HG02981 (cell line): ENCODE measurements around the gene LLPH.

Experiments used
- ATAC-seq: cut with Tn5 transposase; IDR thresholded peaks from one replicate; pipeline ENCODE4 v1.9.1; 2021; ENCODE audit warnings: mild to moderate bottlenecking, moderate library complexity; ENCODE audit not compliant: unreplicated experiment

Gene LLPH

GRCh38 chr12:66103016-66103913, 27.3 kb downstream of the LLPH start:
- ATAC-seq: no peak

GRCh38 chr12:66092559-66093269, 37.8 kb downstream of the LLPH start:
- peak; percentile 70 for ATAC-seq

GRCh38 chr12:66090157-66090556, 40.4 kb downstream of the LLPH start:
- ATAC-seq: no peak

GRCh38 chr12:66087365-66087943, 43.1 kb downstream of the LLPH start:
- ATAC-seq: peak; percentile 82

GRCh38 chr12:66085998-66086397, 44.6 kb downstream of the LLPH start:
- ATAC-seq: no peak

GRCh38 chr12:66085213-66085612, 45.3 kb downstream of the LLPH start:
- ATAC-seq: no peak

- ATAC-seq: no peak
Observed at GRCh38 chr12:66083766-66084165, 46.8 kb downstream of the LLPH start.

GRCh38 chr12:66082744-66083143, 47.8 kb downstream of the LLPH start:
- ATAC-seq: no peak

GRCh38 chr12:66080791-66081190, 49.8 kb downstream of the LLPH start:
- ATAC-seq: no peak

GRCh38 chr12:66077542-66077941, 53.0 kb downstream of the LLPH start:
- ATAC-seq: no peak

GRCh38 chr12:66074561-66074960, 56.0 kb downstream of the LLPH start:
- no peak for ATAC-seq

GRCh38 chr12:66072566-66072965, 58.0 kb downstream of the LLPH start:
- ATAC-seq: peak; percentile 37

GRCh38 chr12:66072135-66072534, 58.4 kb downstream of the LLPH start:
- peak; percentile 59 for ATAC-seq

- ATAC-seq: no peak
Observed at GRCh38 chr12:66071549-66071948, 59.0 kb downstream of the LLPH start.

GRCh38 chr12:66070378-66071120, 60.0 kb downstream of the LLPH start:
- ATAC-seq: no peak

- ATAC-seq: no peak
Observed at GRCh38 chr12:66066929-66067523, 63.5 kb downstream of the LLPH start.
